Esophagus squamous epithelium (tissue), 5 donors: ENCODE measurements around the gene SUN5. TPM values are rescaled to one million over a fixed set of nuclear protein-coding genes. Genes with fewer than 3 reads are reported as not detected.

Experiments
- DNase-seq: peaks from one replicate; lab custom pipeline; 2025; lab: John Stamatoyannopoulos, UW
- H3K27ac ChIP-seq, 4 donors: fragments of 200-600 bp; sonication (generic); one replicate each; pipeline ENCODE4 v1.5.1; 2016 to 2019; ENCODE audit warnings: mild to moderate bottlenecking in 1 of 4
- H3K27me3 ChIP-seq, 4 donors: fragments of 200-600 bp; sonication (generic); 1 replicate in 3 of 4; 2 replicates in 1 of 4; pipeline versions ENCODE4 v1.5.1 to v1.6.0; 2017 to 2021; ENCODE audit warnings: antibody characterized with exemption in 1 of 4
- H3K36me3 ChIP-seq, 3 donors: fragments of 200-600 bp; sonication (generic); one replicate each; pipeline ENCODE4 v1.5.1; 2016 to 2019
- H3K4me1 ChIP-seq, 3 donors: fragments of 200-600 bp; sonication (generic); one replicate each; pipeline ENCODE4 v1.5.1; 2017 to 2019
- H3K4me3 ChIP-seq, 4 donors: fragments of 200-600 bp; sonication (generic); 1 replicate in 3 of 4; 2 replicates in 1 of 4; pipeline ENCODE4 v1.5.1; 2016 to 2019; ENCODE audit warnings: mild to moderate bottlenecking in 2 of 4, moderate library complexity in 1 of 4
- H3K9me3 ChIP-seq, 3 donors: fragments of 200-600 bp; sonication (generic); one replicate each; pipeline ENCODE4 v1.5.1; 2016 to 2019
- POLR2A ChIP-seq, 4 donors: fragments of 450-650 bp; IDR thresholded peaks; one replicate each; pipeline ENCODE4 v1.6.1; 2017; ENCODE audit warnings: antibody characterized with exemption in 4 of 4, mild to moderate bottlenecking in 4 of 4, moderate library complexity in 3 of 4
- WGBS, 2 donors: methylation state at CpG; one replicate each; pipeline ENCODE4 v1.1.5; 2018; 5-methylcytosine and 5-hydroxymethylcytosine counted together
- intact Hi-C: fragments of 100-400 bp; cut with DNase I; formaldehyde crosslinking; loops from one replicate; pipeline ENCODE4 v1.15.0; 2022
- total RNA-seq, 4 donors: library from RNA; depleted of rRNA; stranded (reverse); fragments of >200 nt; gene quantifications; one replicate each; pipeline ENCODE4 v1.1.0, GENCODE V29; 2016
- TF ChIP-seq, protein P1 (sequence below), 6 experiments: fragments of 450-650 bp in 4 of 6; fragments of 200-600 bp in 2 of 6; sonication (generic) in 2 of 6; IDR thresholded peaks; one replicate each; pipeline ENCODE4 v1.5.1; 2016 to 2019; ENCODE audit warnings: antibody characterized with exemption in 6 of 6, mild to moderate bottlenecking in 4 of 6, moderate library complexity in 4 of 6
- donor health status: DM: yes; HTN: yes; CAD: no.

SUN5 gene
- total RNA-seq, 4 donors from 2014 or later, result not detected

DNA sequence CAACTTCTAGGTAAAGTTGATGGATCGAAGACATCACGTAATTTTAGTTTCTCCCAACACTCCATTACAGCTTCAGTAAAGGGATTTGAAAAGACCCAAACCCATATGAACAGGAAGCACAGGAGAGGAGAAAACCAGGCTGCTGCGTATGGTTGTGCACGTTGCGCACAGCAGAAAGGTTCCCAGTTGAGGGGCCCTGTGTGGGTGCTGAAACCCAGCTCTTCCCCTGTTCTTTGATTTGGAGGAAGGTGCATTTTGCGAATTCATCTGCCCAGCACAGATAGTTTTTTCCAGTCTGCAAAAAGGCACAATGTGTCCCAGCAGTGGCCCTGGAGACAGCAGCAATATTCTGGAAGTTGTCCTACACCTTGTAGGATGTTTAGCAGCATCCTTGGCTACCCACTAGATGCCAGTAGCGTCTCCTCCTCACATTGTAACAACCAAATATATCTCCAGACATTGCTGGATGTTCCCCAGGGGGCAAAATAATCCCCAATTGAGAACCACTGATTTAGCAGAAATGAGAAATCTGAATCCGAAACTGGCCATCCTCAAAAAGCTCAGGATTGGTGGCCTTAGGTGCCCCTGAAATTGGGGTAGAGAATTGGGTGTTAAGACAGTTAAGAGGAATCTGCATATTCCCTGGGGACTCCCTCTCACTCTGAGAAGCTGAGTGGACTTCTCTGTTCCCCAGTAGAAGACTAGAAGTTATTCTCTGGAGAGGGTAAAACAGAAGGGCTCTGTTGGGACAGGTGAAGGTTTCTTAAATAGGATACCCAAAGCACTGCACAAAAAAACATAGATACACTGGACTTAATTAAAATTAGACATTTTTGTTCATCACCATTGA lies 12.2 kb downstream of the SUN5 start:
- no peak for DNase-seq
- H3K4me3 ChIP-seq, result no peak overlapping the region
- intact Hi-C loops, result no loop called here
- H3K4me1 ChIP-seq, result no peaks in the 10 kb centered on the region
- H3K27me3 ChIP-seq, result peaks cover 0 to 34% (median 0%) of the 10 kb centered on the region in 4 donors
- H3K36me3 ChIP-seq, result no peaks in the 10 kb centered on the region
- peaks cover 0 to 10% (median 6%) of the 10 kb centered on the region in 3 donors for H3K9me3 ChIP-seq
- H3K27ac ChIP-seq, result no peak overlapping the region
- TF ChIP-seq, protein P1, sequence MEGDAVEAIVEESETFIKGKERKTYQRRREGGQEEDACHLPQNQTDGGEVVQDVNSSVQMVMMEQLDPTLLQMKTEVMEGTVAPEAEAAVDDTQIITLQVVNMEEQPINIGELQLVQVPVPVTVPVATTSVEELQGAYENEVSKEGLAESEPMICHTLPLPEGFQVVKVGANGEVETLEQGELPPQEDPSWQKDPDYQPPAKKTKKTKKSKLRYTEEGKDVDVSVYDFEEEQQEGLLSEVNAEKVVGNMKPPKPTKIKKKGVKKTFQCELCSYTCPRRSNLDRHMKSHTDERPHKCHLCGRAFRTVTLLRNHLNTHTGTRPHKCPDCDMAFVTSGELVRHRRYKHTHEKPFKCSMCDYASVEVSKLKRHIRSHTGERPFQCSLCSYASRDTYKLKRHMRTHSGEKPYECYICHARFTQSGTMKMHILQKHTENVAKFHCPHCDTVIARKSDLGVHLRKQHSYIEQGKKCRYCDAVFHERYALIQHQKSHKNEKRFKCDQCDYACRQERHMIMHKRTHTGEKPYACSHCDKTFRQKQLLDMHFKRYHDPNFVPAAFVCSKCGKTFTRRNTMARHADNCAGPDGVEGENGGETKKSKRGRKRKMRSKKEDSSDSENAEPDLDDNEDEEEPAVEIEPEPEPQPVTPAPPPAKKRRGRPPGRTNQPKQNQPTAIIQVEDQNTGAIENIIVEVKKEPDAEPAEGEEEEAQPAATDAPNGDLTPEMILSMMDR (IDR thresholded peaks at IDR 0.05), result no peak
- no peak for TF ChIP-seq POLR2A (IDR thresholded peaks at IDR 0.05)
- 68 to 70% methylated on average over 8 of the region's 8 CpGs for WGBS, 2 donors

DNA sequence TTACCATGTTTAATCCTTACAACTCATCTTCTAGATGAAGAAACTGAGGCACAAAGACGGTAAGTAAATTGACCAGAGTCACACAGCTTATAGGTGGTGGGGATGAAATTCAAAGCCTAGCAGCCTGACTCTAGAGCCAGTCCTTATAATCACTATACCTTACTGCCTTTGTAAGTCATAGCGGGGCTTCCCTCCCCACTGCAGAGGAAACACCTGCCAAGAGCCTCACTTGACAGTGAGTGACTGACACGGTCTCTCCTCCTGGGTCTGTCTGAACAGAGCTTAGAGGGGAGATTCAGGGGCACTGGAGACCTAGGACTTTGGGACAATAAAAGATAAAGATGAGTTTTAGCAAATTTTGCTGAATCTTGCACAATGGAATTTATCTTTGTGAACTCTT lies 12.8 kb downstream of the SUN5 start:
- no peaks in the 10 kb centered on the region for H3K36me3 ChIP-seq
- DNase-seq, result no peak
- H3K9me3 ChIP-seq, result peaks cover 0 to 10% (median 6%) of the 10 kb centered on the region in 3 donors
- H3K4me3 ChIP-seq, result no peak overlapping the region
- WGBS, 2 donors, result 43 to 69% methylated on average over 3 of the region's 3 CpGs
- peaks cover 0 to 36% (median 0%) of the 10 kb centered on the region in 4 donors for H3K27me3 ChIP-seq
- TF ChIP-seq, protein P1 (IDR thresholded peaks at IDR 0.05), result no peak
- TF ChIP-seq POLR2A (IDR thresholded peaks at IDR 0.05), result no peak
- no peaks in the 10 kb centered on the region for H3K4me1 ChIP-seq
- no peak overlapping the region for H3K27ac ChIP-seq
- intact Hi-C loops, result no loop called here

DNA sequence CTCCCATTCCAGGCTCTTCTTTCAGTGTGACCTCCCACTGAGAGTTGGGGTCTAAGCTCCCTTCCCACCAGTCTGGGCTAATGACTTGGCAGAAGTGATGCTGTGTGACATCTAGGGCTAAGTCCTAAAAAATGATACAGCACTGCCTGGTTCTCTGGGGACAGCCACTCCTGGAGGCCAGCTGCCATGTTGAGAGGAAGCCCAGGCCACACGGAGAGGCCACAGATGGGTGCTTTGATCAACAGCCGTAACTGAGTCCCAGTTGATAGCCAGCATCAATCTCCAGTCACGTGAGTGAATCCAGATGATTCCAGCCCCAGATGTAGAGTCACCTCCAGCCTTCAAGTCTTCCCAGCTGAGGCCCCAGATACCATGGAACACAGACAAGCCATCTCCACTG lies 13.8 kb downstream of the SUN5 start:
- Histone ChIP-seq H3K4me3 (no peak overlapping the region), H3K27me3 (peaks cover 0 to 37% (median 0%) of the 10 kb centered on the region in 4 donors), H3K4me1 (no peaks in the 10 kb centered on the region), H3K9me3 (peaks cover 0 to 7% (median 6%) of the 10 kb centered on the region in 3 donors), H3K36me3 (no peaks in the 10 kb centered on the region), H3K27ac (no peak overlapping the region)
- 50% methylated on average over 3 of the region's 3 CpGs; no CpG with 5 or more reads in 1 of the 2 donors for WGBS, 2 donors
- no peak for DNase-seq
- TF ChIP-seq POLR2A (IDR thresholded peaks at IDR 0.05), result no peak
- TF ChIP-seq, protein P1 (IDR thresholded peaks at IDR 0.05), result no peak
- intact Hi-C loops, result no loop called here

DNA sequence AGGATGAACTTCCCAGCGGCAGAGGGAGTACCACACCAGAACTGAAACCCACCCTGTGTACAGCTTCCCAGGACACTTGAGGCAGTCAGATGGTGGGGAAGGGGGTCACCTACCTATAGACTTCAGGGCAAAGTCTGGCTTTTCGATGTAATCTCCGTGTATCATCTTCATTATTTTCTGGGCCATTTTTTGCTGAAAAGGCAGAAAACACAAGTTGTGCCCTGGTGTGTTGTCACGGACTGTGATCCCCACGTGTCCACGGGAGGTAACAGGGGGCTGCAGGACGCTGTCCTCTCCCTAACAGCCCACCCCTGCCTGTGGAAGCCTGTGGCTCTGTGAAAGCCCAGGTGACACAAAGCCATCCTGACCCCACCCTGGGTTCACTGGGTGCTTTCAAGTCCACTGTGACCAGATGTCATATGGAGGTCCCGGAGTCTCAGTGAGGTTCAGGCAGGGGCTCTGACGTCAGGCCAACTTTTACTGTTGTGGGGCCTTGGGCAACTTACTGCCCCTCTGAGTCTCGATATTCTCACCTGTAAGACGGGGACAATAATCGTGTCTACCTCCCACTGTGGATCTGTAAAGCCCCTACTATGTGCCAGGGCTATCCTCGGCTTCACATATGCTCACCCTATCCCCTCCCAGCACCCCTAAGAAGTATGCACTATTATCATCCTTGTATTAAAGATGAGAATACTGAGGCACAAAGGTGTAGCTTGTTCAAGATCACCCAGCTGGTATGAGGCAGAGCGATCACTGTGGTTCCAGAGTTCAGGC lies 14.5 kb downstream of the SUN5 start:
- Histone ChIP-seq H3K27me3 (peaks cover 0 to 37% (median 0%) of the 10 kb centered on the region in 4 donors), H3K4me3 (no peak overlapping the region), H3K27ac (no peak overlapping the region), H3K4me1 (no peaks in the 10 kb centered on the region), H3K36me3 (no peaks in the 10 kb centered on the region), H3K9me3 (peaks cover 0 to under 1% (median 0%) of the 10 kb centered on the region in 3 donors)
- 75 to 79% methylated on average over 5 to 13 of the region's 14 CpGs for WGBS, 2 donors
- TF ChIP-seq, protein P1 (IDR thresholded peaks at IDR 0.05), result no peak
- no peak for TF ChIP-seq POLR2A (IDR thresholded peaks at IDR 0.05)
- intact Hi-C loops, result no loop called here
- no peak for DNase-seq
